ENCODE measurements around the gene EHD4. TPM values are rescaled to one million over a fixed set of nuclear protein-coding genes. Genes with fewer than 3 reads are reported as not detected.

EHD4 gene
- total and polyA plus RNA-seq, 2 donors, result 7.3 to 11.8 TPM

- H3K4me1 ChIP-seq (ENCODE audit: control insufficient read depth in 2 of 2, insufficient read depth in 2 of 2, low read length in 2 of 2), result no peaks in the 10 kb centered on the region
- H3K4me3 ChIP-seq (ENCODE audit: low read length in 2 of 2), result no peak overlapping the region
- no peaks in the 10 kb centered on the region for H3K36me3 ChIP-seq (ENCODE audit: control insufficient read depth in 2 of 2, insufficient read depth in 2 of 2, low read length in 1 of 2)
- no peaks in the 10 kb centered on the region for H3K27me3 ChIP-seq (ENCODE audit: control insufficient read depth in 2 of 2, insufficient read depth in 1 of 2, low read length in 1 of 2)
- H3K27ac ChIP-seq (ENCODE audit: low read depth in 1 of 2, low read length in 1 of 2), result no peak overlapping the region
- no peak for DNase-seq (ENCODE audit: low read depth in 6 of 9, low spot score in 9 of 9)
- WGBS, result 95% methylated on average over 21 of the region's 21 CpGs
- no peaks in the 10 kb centered on the region for H3K9me3 ChIP-seq (ENCODE audit: control insufficient read depth in 2 of 2, insufficient read depth in 1 of 2, low read length in 1 of 2)
Measured at GRCh38 chr15:41955807-41956525, 16.4 kb downstream of the EHD4 start.

DNA sequence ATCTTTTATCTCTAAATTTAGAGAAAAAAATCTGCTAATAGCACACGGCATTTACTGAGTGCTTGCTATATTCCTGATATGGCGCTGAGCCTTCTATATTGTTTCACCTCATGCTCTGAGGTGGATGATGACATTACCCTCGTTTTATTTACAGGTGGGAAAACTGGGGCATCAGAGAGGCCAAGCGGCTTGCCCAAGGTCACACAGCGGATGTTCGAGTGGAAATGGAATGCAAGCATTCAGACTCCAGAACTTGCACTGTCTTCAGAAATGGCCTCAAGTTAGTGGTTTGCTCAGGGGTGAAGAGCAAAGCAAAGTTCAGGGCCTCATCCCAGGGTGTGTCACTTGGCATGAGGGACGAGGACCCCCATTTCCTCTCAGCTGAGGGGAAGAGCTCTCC lies 17.3 kb downstream of the EHD4 start:
- H3K4me1 ChIP-seq (ENCODE audit: control insufficient read depth in 2 of 2, insufficient read depth in 2 of 2, low read length in 2 of 2), result no peaks in the 10 kb centered on the region
- no peaks in the 10 kb centered on the region for H3K9me3 ChIP-seq (ENCODE audit: control insufficient read depth in 2 of 2, insufficient read depth in 1 of 2, low read length in 1 of 2)
- H3K36me3 ChIP-seq (ENCODE audit: control insufficient read depth in 2 of 2, insufficient read depth in 2 of 2, low read length in 1 of 2), result no peaks in the 10 kb centered on the region
- no peak overlapping the region for H3K4me3 ChIP-seq (ENCODE audit: low read length in 2 of 2)
- no peak for DNase-seq (ENCODE audit: low read depth in 6 of 9, low spot score in 9 of 9)
- H3K27me3 ChIP-seq (ENCODE audit: control insufficient read depth in 2 of 2, insufficient read depth in 1 of 2, low read length in 1 of 2), result no peaks in the 10 kb centered on the region
- no peak overlapping the region for H3K27ac ChIP-seq (ENCODE audit: low read depth in 1 of 2, low read length in 1 of 2)
- 96% methylated on average over 7 of the region's 7 CpGs for WGBS

DNA sequence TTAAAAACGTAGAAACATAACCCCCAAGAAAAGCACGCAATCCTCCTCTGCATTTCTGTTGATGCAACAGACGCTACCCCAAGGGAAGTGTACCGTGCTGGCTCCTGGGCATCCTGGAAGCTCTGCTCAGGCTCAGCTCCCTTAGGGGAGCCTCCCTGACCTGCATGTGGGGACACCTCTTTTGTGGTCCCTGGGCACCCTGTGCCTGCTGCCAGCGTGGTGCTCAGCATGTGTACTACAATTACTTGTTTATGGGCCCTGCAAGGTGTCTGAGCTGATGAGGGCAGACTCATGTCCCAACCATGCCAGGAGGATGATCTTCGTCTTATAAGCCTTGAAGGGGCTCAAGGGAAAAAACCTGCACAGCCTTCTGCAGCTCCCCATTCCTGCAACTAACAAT lies 18.3 kb downstream of the EHD4 start:
- no peak overlapping the region for H3K27ac ChIP-seq (ENCODE audit: low read depth in 1 of 2, low read length in 1 of 2)
- no peak overlapping the region for H3K4me3 ChIP-seq (ENCODE audit: low read length in 2 of 2)
- H3K36me3 ChIP-seq (ENCODE audit: control insufficient read depth in 2 of 2, insufficient read depth in 2 of 2, low read length in 1 of 2), result no peaks in the 10 kb centered on the region
- H3K9me3 ChIP-seq (ENCODE audit: control insufficient read depth in 2 of 2, insufficient read depth in 1 of 2, low read length in 1 of 2), result no peaks in the 10 kb centered on the region
- H3K27me3 ChIP-seq (ENCODE audit: control insufficient read depth in 2 of 2, insufficient read depth in 1 of 2, low read length in 1 of 2), result no peaks in the 10 kb centered on the region
- WGBS, result 95% methylated on average over 6 of the region's 6 CpGs
- no peaks in the 10 kb centered on the region for H3K4me1 ChIP-seq (ENCODE audit: control insufficient read depth in 2 of 2, insufficient read depth in 2 of 2, low read length in 2 of 2)
- DNase-seq (ENCODE audit: low read depth in 6 of 9, low spot score in 9 of 9), result no peak

DNA sequence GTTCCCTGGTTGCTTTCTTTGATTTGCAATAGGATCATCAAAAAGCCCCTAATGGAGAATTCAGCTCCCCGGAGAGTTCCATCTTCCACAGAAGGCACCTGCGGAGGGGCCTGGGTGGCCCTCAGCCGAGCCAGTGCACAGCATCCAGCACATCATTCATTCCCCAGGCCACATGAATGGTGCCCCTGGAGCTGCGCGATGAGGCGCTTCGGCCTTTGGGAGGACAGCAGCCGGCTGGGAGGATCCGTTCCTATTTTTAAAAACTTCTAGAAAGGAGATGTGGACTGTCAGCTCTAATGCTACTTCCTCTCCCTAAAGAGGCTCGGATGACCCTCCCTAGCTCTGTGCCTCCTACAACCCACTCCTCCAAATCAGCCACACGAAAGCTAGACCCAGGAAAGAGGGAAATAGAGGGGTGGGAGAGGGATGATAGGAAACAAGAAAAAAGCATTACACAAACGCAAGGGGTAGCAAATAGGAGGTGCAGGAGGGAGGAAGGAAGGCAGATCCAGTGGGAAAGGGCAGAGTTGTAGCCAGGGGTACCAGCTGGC lies 20.3 kb downstream of the EHD4 start:
- Histone ChIP-seq H3K36me3 (ENCODE audit: control insufficient read depth in 2 of 2, insufficient read depth in 2 of 2, low read length in 1 of 2) (no peaks in the 10 kb centered on the region), H3K27me3 (ENCODE audit: control insufficient read depth in 2 of 2, insufficient read depth in 1 of 2, low read length in 1 of 2) (no peaks in the 10 kb centered on the region), H3K27ac (ENCODE audit: low read depth in 1 of 2, low read length in 1 of 2) (no peak overlapping the region), H3K4me3 (ENCODE audit: low read length in 2 of 2) (no peak overlapping the region), H3K9me3 (ENCODE audit: control insufficient read depth in 2 of 2, insufficient read depth in 1 of 2, low read length in 1 of 2) (no peaks in the 10 kb centered on the region), H3K4me1 (ENCODE audit: control insufficient read depth in 2 of 2, insufficient read depth in 2 of 2, low read length in 2 of 2) (no peaks in the 10 kb centered on the region)
- 96% methylated on average over 12 of the region's 12 CpGs for WGBS
- DNase-seq (ENCODE audit: low read depth in 6 of 9, low spot score in 9 of 9), result no peak

- DNase-seq (ENCODE audit: low read depth in 6 of 9, low spot score in 9 of 9), result no peak
- Histone ChIP-seq H3K9me3 (ENCODE audit: control insufficient read depth in 2 of 2, insufficient read depth in 1 of 2, low read length in 1 of 2) (no peaks in the 10 kb centered on the region), H3K27me3 (ENCODE audit: control insufficient read depth in 2 of 2, insufficient read depth in 1 of 2, low read length in 1 of 2) (no peaks in the 10 kb centered on the region), H3K4me1 (ENCODE audit: control insufficient read depth in 2 of 2, insufficient read depth in 2 of 2, low read length in 2 of 2) (no peaks in the 10 kb centered on the region), H3K36me3 (ENCODE audit: control insufficient read depth in 2 of 2, insufficient read depth in 2 of 2, low read length in 1 of 2) (no peaks in the 10 kb centered on the region), H3K4me3 (ENCODE audit: low read length in 2 of 2) (no peak overlapping the region), H3K27ac (ENCODE audit: low read depth in 1 of 2, low read length in 1 of 2) (no peak overlapping the region)
- whole genome bisulfite sequencing, result 71% methylated on average over 2 of the region's 2 CpGs
Measured at GRCh38 chr15:41951571-41951970, 20.8 kb downstream of the EHD4 start.

DNA sequence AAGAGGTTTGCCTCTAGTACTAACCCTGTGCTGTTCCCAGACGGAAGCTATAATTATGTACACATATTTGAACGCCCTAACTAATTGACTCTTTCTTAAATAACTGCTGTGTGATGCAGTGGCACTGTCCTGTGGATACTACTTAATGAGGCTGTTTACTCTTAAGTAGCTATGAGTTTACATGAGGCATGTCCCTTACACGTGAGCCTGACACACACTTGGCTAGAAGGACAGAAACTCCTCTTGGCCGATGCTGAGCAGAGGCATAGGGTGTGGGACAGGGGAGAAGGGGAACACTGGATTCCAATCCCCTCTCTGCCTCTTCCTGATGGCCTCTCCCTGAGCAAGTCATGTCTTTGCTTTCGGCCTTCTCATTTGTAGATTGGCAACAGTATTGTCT lies 21.9 kb downstream of the EHD4 start:
- 98% methylated on average over 5 of the region's 5 CpGs for WGBS
- no peaks in the 10 kb centered on the region for H3K4me1 ChIP-seq (ENCODE audit: control insufficient read depth in 2 of 2, insufficient read depth in 2 of 2, low read length in 2 of 2)
- H3K36me3 ChIP-seq (ENCODE audit: control insufficient read depth in 2 of 2, insufficient read depth in 2 of 2, low read length in 1 of 2), result no peaks in the 10 kb centered on the region
- no peaks in the 10 kb centered on the region for H3K27me3 ChIP-seq (ENCODE audit: control insufficient read depth in 2 of 2, insufficient read depth in 1 of 2, low read length in 1 of 2)
- no peak for DNase-seq (ENCODE audit: low read depth in 6 of 9, low spot score in 9 of 9)
- no peaks in the 10 kb centered on the region for H3K9me3 ChIP-seq (ENCODE audit: control insufficient read depth in 2 of 2, insufficient read depth in 1 of 2, low read length in 1 of 2)
- H3K27ac ChIP-seq (ENCODE audit: low read depth in 1 of 2, low read length in 1 of 2), result no peak overlapping the region
- no peak overlapping the region for H3K4me3 ChIP-seq (ENCODE audit: low read length in 2 of 2)

- WGBS, result 97% methylated on average over 4 of the region's 4 CpGs
- H3K36me3 ChIP-seq (ENCODE audit: control insufficient read depth in 2 of 2, insufficient read depth in 2 of 2, low read length in 1 of 2), result no peaks in the 10 kb centered on the region
Measured at GRCh38 chr15:41950127-41950483, 22.3 kb downstream of the EHD4 start.

GRCh38 chr15:41949401-41950126 lies 22.8 kb downstream of the EHD4 start:
- no peak overlapping the region for H3K4me3 ChIP-seq (ENCODE audit: low read length in 2 of 2)
- H3K27ac ChIP-seq (ENCODE audit: low read depth in 1 of 2, low read length in 1 of 2), result no peak overlapping the region
- no peaks in the 10 kb centered on the region for H3K4me1 ChIP-seq (ENCODE audit: control insufficient read depth in 2 of 2, insufficient read depth in 2 of 2, low read length in 2 of 2)
- DNase-seq (ENCODE audit: low read depth in 6 of 9, low spot score in 9 of 9), result no peak
- no peaks in the 10 kb centered on the region for H3K27me3 ChIP-seq (ENCODE audit: control insufficient read depth in 2 of 2, insufficient read depth in 1 of 2, low read length in 1 of 2)
- H3K36me3 ChIP-seq (ENCODE audit: control insufficient read depth in 2 of 2, insufficient read depth in 2 of 2, low read length in 1 of 2), result no peaks in the 10 kb centered on the region
- H3K9me3 ChIP-seq (ENCODE audit: control insufficient read depth in 2 of 2, insufficient read depth in 1 of 2, low read length in 1 of 2), result no peaks in the 10 kb centered on the region
- WGBS, result 98% methylated on average over 5 of the region's 5 CpGs

More at GRCh38 chr15:41950127-41950483, 22.3 kb downstream of the EHD4 start:
- H3K4me3 ChIP-seq (ENCODE audit: low read length in 2 of 2), result no peak overlapping the region
- H3K27ac ChIP-seq (ENCODE audit: low read depth in 1 of 2, low read length in 1 of 2), result no peak overlapping the region
- H3K4me1 ChIP-seq (ENCODE audit: control insufficient read depth in 2 of 2, insufficient read depth in 2 of 2, low read length in 2 of 2), result no peaks in the 10 kb centered on the region
- DNase-seq (ENCODE audit: low read depth in 6 of 9, low spot score in 9 of 9), result no peak
- no peaks in the 10 kb centered on the region for H3K9me3 ChIP-seq (ENCODE audit: control insufficient read depth in 2 of 2, insufficient read depth in 1 of 2, low read length in 1 of 2)
- H3K27me3 ChIP-seq (ENCODE audit: control insufficient read depth in 2 of 2, insufficient read depth in 1 of 2, low read length in 1 of 2), result no peaks in the 10 kb centered on the region

- WGBS, result over 99% methylated on average over 3 of the region's 3 CpGs
- no peaks in the 10 kb centered on the region for H3K27me3 ChIP-seq (ENCODE audit: control insufficient read depth in 2 of 2, insufficient read depth in 1 of 2, low read length in 1 of 2)
- no peak for DNase-seq (ENCODE audit: low read depth in 6 of 9, low spot score in 9 of 9)
- H3K4me3 ChIP-seq (ENCODE audit: low read length in 2 of 2), result no peak overlapping the region
- H3K4me1 ChIP-seq (ENCODE audit: control insufficient read depth in 2 of 2, insufficient read depth in 2 of 2, low read length in 2 of 2), result no peaks in the 10 kb centered on the region
- no peaks in the 10 kb centered on the region for H3K9me3 ChIP-seq (ENCODE audit: control insufficient read depth in 2 of 2, insufficient read depth in 1 of 2, low read length in 1 of 2)
- no peaks in the 10 kb centered on the region for H3K36me3 ChIP-seq (ENCODE audit: control insufficient read depth in 2 of 2, insufficient read depth in 2 of 2, low read length in 1 of 2)
- no peak overlapping the region for H3K27ac ChIP-seq (ENCODE audit: low read depth in 1 of 2, low read length in 1 of 2)
Measured at GRCh38 chr15:41948490-41948889, 23.9 kb downstream of the EHD4 start.
